HEK293 (cell line): ENCODE measurements around the gene GNPNAT1.

Source experiments
- CTCF ChIA-PET: fragments of 350-600 bp; formaldehyde crosslinking; extraction: SDS; loops from one replicate; lab custom pipeline; 2021; ENCODE audit warnings: antibody characterized with exemption; lab: Yijun Ruan, JAX
- POLR2A ChIA-PET: fragments of 300-600 bp; formaldehyde crosslinking; extraction: SDS; loops from one replicate; lab custom pipeline; 2020; ENCODE audit warnings: antibody characterized with exemption, inconsistent platforms; lab: Yijun Ruan, JAX
- H3K27ac ChIP-seq: fragments of 200-500 bp; sonication (Bioruptor generic); 2 replicates; pipeline ENCODE4 v1.5.1; 2014; ENCODE audit warnings: low read depth, low read length, control low read depth, inconsistent platforms; ENCODE audit errors: extremely low read depth
- H3K36me3 ChIP-seq, 2 experiments: fragments of 200-500 bp in 1 of 2; sonication (Bioruptor generic) in 1 of 2; 1 replicate in 1 of 2; 2 replicates in 1 of 2; pipeline ENCODE4 v1.5.1; 2014 to 2017; ENCODE audit warnings: inconsistent platforms in 2 of 2, low read length in 2 of 2; ENCODE audit not compliant: control insufficient read depth in 2 of 2, insufficient read depth in 1 of 2
- H3K4me1 ChIP-seq: fragments of 200-500 bp; sonication (Bioruptor generic); 2 replicates; pipeline ENCODE4 v1.5.1; 2014; ENCODE audit warnings: mild to moderate bottlenecking, low read length, inconsistent platforms; ENCODE audit not compliant: control insufficient read depth, insufficient read depth
- H3K4me3 ChIP-seq: 2 replicates; pipeline ENCODE4 v1.5.1; 2011; ENCODE audit warnings: low read depth, mild to moderate bottlenecking, control low read depth, low read length, moderate library complexity
- H3K9me3 ChIP-seq: fragments of 200-500 bp; sonication (Bioruptor generic); 2 replicates; pipeline ENCODE4 v1.5.1; 2014; ENCODE audit warnings: low read depth, low read length, inconsistent platforms; ENCODE audit not compliant: control insufficient read depth, insufficient read depth
- GLI4 ChIP-seq: fragments of 450-650 bp; formaldehyde crosslinking; IDR thresholded peaks from 2 replicates; pipeline ENCODE4 v1.5.1; 2016; ENCODE audit warnings: missing biosample characterization, missing genetic modification characterization
- HOXD13 ChIP-seq: sonication (generic); formaldehyde crosslinking; IDR thresholded peaks from 2 replicates; pipeline ENCODE4 v1.8.0; 2022; ENCODE audit warnings: missing genetic modification reagents, borderline replicate concordance
- KLF10 ChIP-seq: fragments of 450-650 bp; IDR thresholded peaks from 2 replicates; pipeline ENCODE4 v1.5.1; 2018; ENCODE audit warnings: missing biosample characterization, mild to moderate bottlenecking, missing genetic modification characterization
- MEIS1 ChIP-seq: sonication (generic); formaldehyde crosslinking; IDR thresholded peaks from 2 replicates; pipeline ENCODE4 v1.8.1; 2022; ENCODE audit warnings: missing genetic modification reagents, mild to moderate bottlenecking, borderline replicate concordance
- MZF1 ChIP-seq: fragments of 450-650 bp; formaldehyde crosslinking; IDR thresholded peaks from 2 replicates; pipeline ENCODE4 v1.5.1; 2017; ENCODE audit warnings: missing biosample characterization, missing genetic modification characterization, borderline replicate concordance
- PRDM1 ChIP-seq: fragments of 450-650 bp; formaldehyde crosslinking; IDR thresholded peaks from 2 replicates; pipeline ENCODE4; 2016; ENCODE audit warnings: missing biosample characterization, missing genetic modification characterization
- RBAK ChIP-seq: fragments of 450-650 bp; formaldehyde crosslinking; IDR thresholded peaks from 2 replicates; pipeline ENCODE4 v1.5.1; 2016; ENCODE audit warnings: missing biosample characterization, missing genetic modification characterization
- SCRT1 ChIP-seq: fragments of 450-650 bp; formaldehyde crosslinking; IDR thresholded peaks from 2 replicates; pipeline ENCODE4 v1.5.1; 2016; ENCODE audit warnings: missing biosample characterization, missing genetic modification characterization, borderline replicate concordance
- ZNF174 ChIP-seq: fragments of 450-650 bp; formaldehyde crosslinking; IDR thresholded peaks from 2 replicates; pipeline ENCODE4 v1.5.0; 2017; ENCODE audit warnings: missing biosample characterization, mild to moderate bottlenecking, missing genetic modification characterization
- ZNF175 ChIP-seq: fragments of 450-650 bp; formaldehyde crosslinking; IDR thresholded peaks from 2 replicates; pipeline ENCODE4 v1.5.1; 2016; ENCODE audit warnings: missing biosample characterization, missing genetic modification characterization
- ZNF214 ChIP-seq: fragments of 450-650 bp; formaldehyde crosslinking; IDR thresholded peaks from 2 replicates; pipeline ENCODE4 v1.5.1; 2017; ENCODE audit warnings: missing biosample characterization, mild to moderate bottlenecking, missing genetic modification characterization, borderline replicate concordance
- ZNF221 ChIP-seq: fragments of 450-650 bp; formaldehyde crosslinking; IDR thresholded peaks from 2 replicates; pipeline ENCODE4 v1.5.1; 2017; ENCODE audit warnings: missing biosample characterization, missing genetic modification characterization, borderline replicate concordance
- ZNF266 ChIP-seq: fragments of 450-650 bp; formaldehyde crosslinking; IDR thresholded peaks from 2 replicates; pipeline ENCODE4 v1.5.1; 2016; ENCODE audit warnings: missing biosample characterization, missing genetic modification characterization, low read depth
- ZNF433 ChIP-seq: fragments of 450-650 bp; formaldehyde crosslinking; IDR thresholded peaks from 2 replicates; pipeline ENCODE4 v1.5.1; 2016; ENCODE audit warnings: missing biosample characterization, missing genetic modification characterization, low read depth
- ZNF514 ChIP-seq: fragments of 450-650 bp; formaldehyde crosslinking; IDR thresholded peaks from 2 replicates; pipeline ENCODE4 v1.5.1; 2016; ENCODE audit warnings: missing biosample characterization, missing genetic modification characterization
- ZNF544 ChIP-seq: fragments of 450-650 bp; formaldehyde crosslinking; IDR thresholded peaks from 2 replicates; pipeline ENCODE4 v1.5.0; 2017; ENCODE audit warnings: missing biosample characterization, missing genetic modification characterization
- TF ChIP-seq, protein P1 (sequence below): fragments of 450-650 bp; formaldehyde crosslinking; IDR thresholded peaks from 2 replicates; pipeline ENCODE4 v1.5.1; 2017; ENCODE audit warnings: missing biosample characterization, missing genetic modification characterization
- TF ChIP-seq, protein P2 (sequence below): fragments of 450-650 bp; formaldehyde crosslinking; IDR thresholded peaks from 2 replicates; pipeline ENCODE4 v1.5.1; 2016; ENCODE audit warnings: missing biosample characterization, missing genetic modification characterization
- TF ChIP-seq, protein P3 (sequence below): fragments of 450-650 bp; IDR thresholded peaks from 2 replicates; pipeline ENCODE4 v1.5.1; 2018; ENCODE audit warnings: missing biosample characterization, missing genetic modification characterization
- TF ChIP-seq, protein P4 (sequence below): fragments of 450-650 bp; IDR thresholded peaks from 2 replicates; pipeline ENCODE4 v1.5.1; 2018; ENCODE audit warnings: missing biosample characterization, mild to moderate bottlenecking, missing genetic modification characterization

Gene GNPNAT1

DNA sequence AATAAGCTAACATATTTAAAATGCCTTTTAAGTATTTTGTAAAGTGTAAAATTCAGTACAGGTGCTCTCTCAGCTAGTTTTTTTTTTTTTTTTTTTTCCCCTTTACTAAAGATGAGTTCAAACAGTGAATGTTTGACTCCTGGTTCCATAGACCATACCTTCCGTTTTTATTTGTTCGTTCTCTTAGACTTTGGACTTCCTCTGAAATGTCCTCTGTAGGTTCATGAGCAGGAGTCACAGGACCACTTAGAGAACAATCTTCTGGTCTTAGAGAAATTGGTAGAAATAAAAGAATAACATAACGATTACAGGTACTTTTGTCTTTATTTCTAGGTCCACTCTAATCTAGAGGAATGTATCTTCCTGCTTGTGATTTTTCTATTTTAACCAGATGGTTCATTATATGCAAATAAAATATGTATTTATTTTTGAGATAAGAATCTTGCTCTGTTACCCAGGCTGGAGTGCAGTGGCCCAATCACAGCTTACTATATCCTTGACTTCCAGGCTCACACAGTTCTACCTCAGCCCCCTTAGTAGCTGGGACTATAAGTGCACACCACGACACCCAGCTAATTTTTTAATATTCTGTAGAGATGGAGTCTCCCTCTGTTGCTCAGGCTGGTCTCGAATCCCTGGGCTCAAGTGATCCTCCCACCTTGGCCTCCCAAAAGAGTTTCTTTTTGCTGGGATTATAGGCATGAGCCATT, 35.6 kb downstream of the GNPNAT1 start (continued):
- TF ChIP-seq, protein P1, sequence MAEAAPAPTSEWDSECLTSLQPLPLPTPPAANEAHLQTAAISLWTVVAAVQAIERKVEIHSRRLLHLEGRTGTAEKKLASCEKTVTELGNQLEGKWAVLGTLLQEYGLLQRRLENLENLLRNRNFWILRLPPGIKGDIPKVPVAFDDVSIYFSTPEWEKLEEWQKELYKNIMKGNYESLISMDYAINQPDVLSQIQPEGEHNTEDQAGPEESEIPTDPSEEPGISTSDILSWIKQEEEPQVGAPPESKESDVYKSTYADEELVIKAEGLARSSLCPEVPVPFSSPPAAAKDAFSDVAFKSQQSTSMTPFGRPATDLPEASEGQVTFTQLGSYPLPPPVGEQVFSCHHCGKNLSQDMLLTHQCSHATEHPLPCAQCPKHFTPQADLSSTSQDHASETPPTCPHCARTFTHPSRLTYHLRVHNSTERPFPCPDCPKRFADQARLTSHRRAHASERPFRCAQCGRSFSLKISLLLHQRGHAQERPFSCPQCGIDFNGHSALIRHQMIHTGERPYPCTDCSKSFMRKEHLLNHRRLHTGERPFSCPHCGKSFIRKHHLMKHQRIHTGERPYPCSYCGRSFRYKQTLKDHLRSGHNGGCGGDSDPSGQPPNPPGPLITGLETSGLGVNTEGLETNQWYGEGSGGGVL (tag by site-specific recombination): no peak
- TF ChIP-seq KLF10 (tag by site-specific recombination) (no peak), HOXD13 (CRISPR knock-in tag) (no peak)
- TF ChIP-seq, protein P2, sequence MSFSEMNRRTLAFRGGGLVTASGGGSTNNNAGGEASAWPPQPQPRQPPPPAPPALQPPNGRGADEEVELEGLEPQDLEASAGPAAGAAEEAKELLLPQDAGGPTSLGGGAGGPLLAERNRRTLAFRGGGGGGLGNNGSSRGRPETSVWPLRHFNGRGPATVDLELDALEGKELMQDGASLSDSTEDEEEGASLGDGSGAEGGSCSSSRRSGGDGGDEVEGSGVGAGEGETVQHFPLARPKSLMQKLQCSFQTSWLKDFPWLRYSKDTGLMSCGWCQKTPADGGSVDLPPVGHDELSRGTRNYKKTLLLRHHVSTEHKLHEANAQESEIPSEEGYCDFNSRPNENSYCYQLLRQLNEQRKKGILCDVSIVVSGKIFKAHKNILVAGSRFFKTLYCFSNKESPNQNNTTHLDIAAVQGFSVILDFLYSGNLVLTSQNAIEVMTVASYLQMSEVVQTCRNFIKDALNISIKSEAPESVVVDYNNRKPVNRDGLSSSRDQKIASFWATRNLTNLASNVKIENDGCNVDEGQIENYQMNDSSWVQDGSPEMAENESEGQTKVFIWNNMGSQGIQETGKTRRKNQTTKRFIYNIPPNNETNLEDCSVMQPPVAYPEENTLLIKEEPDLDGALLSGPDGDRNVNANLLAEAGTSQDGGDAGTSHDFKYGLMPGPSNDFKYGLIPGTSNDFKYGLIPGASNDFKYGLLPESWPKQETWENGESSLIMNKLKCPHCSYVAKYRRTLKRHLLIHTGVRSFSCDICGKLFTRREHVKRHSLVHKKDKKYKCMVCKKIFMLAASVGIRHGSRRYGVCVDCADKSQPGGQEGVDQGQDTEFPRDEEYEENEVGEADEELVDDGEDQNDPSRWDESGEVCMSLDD (tag by site-specific recombination): no peak

DNA sequence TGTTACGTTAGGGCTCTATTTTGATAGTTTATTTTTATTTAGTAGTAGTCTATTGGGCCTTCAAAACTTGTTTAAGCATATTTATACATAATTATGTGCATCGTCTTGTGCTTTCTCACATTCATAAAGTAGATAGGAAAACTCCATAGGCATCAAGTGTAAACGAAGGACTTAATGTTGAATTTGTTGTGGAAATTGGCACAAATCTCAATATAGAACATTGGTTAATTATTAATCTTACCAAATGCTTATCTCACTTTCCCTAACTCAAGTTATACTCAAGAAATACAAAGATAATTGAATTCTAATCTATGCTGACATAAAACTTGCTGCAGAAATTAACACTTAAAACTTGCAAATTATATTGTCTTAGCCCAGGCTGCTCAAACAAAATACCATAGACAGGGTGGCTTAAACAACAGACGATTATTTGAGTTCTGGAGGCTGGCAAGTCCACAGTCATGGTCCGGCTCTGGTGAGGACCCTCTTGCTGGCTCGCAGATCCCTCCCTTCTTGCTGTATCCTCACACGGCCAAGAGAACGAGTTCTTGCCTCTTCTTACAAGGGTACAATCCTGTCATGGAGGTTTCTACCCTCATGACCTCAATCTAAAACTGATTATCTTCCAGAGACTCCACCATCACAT, 42.6 kb downstream of the GNPNAT1 start:
- H3K4me1 ChIP-seq: no peaks in the 10 kb centered on the region
- ChIA-PET POLR2A (no interaction called here), CTCF (no interaction called here)
- H3K36me3 ChIP-seq: peaks cover 30 to 33% of the 10 kb centered on the region in 2 experiments
- no peak overlapping the region for H3K27ac ChIP-seq
- H3K9me3 ChIP-seq: no peaks in the 10 kb centered on the region
- TF ChIP-seq MEIS1 (CRISPR knock-in tag): no peak
- TF ChIP-seq HOXD13 (CRISPR knock-in tag): no peak
- TF ChIP-seq ZNF214 (tag by site-specific recombination): no peak
- TF ChIP-seq RBAK (tag by site-specific recombination): no peak
- no peak for TF ChIP-seq ZNF544 (tag by site-specific recombination)
- no peak for TF ChIP-seq GLI4 (tag by site-specific recombination)
- H3K4me3 ChIP-seq: no peak overlapping the region

DNA sequence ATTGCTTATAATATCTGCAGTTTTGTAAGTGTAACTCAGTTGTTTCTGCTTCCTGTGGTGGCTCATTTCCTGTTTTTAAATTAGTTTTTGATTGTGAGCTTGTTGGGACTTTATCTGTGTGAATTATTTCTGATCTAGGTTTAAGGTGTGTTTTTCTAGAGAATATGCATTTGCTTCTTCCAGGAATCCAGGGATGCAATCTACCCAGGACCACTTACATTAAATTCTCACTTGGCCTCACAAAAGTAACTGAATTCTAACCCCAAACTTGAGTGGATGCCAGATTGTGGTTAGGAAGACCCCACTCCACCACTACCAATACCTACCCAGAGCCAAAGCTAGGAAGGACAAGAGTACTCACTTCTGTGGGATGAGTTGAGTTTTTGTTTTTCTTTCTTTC, 49.5 kb downstream of the GNPNAT1 start:
- Histone ChIP-seq H3K4me1 (peaks cover 7% of the 10 kb centered on the region; the same call in 1 of the 2 replicates), H3K9me3 (no peaks in the 10 kb centered on the region), H3K36me3 (peaks cover 3 to 11% of the 10 kb centered on the region in 2 experiments), H3K4me3 (no peak overlapping the region), H3K27ac (no peak overlapping the region)
- ChIA-PET CTCF (no interaction called here), POLR2A (no interaction called here)
- TF ChIP-seq, protein P3, sequence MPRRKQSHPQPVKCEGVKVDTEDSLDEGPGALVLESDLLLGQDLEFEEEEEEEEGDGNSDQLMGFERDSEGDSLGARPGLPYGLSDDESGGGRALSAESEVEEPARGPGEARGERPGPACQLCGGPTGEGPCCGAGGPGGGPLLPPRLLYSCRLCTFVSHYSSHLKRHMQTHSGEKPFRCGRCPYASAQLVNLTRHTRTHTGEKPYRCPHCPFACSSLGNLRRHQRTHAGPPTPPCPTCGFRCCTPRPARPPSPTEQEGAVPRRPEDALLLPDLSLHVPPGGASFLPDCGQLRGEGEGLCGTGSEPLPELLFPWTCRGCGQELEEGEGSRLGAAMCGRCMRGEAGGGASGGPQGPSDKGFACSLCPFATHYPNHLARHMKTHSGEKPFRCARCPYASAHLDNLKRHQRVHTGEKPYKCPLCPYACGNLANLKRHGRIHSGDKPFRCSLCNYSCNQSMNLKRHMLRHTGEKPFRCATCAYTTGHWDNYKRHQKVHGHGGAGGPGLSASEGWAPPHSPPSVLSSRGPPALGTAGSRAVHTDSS (tag by site-specific recombination): no peak
- TF ChIP-seq ZNF433 (tag by site-specific recombination) (no peak), ZNF514 (no peak), PRDM1 (tag by site-specific recombination) (no peak), MZF1 (tag by site-specific recombination) (no peak), KLF10 (tag by site-specific recombination) (no peak), ZNF175 (tag by site-specific recombination) (no peak), ZNF174 (tag by site-specific recombination) (no peak), ZNF266 (tag by site-specific recombination) (no peak), ZNF221 (tag by site-specific recombination) (no peak), SCRT1 (no peak)
- TF ChIP-seq, protein P4, sequence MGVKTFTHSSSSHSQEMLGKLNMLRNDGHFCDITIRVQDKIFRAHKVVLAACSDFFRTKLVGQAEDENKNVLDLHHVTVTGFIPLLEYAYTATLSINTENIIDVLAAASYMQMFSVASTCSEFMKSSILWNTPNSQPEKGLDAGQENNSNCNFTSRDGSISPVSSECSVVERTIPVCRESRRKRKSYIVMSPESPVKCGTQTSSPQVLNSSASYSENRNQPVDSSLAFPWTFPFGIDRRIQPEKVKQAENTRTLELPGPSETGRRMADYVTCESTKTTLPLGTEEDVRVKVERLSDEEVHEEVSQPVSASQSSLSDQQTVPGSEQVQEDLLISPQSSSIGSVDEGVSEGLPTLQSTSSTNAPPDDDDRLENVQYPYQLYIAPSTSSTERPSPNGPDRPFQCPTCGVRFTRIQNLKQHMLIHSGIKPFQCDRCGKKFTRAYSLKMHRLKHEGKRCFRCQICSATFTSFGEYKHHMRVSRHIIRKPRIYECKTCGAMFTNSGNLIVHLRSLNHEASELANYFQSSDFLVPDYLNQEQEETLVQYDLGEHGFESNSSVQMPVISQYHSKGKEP (tag by site-specific recombination): no peak
- TF ChIP-seq, protein P2 (tag by site-specific recombination): no peak
